ENCODE measurements around the gene SEPTIN12.
"Not testable (repeated sequence)": the region's sequence is repeated elsewhere in the genome, so short reads cannot be mapped to it uniquely, and the experiment has no call there.

SEPTIN12 gene

DNA sequence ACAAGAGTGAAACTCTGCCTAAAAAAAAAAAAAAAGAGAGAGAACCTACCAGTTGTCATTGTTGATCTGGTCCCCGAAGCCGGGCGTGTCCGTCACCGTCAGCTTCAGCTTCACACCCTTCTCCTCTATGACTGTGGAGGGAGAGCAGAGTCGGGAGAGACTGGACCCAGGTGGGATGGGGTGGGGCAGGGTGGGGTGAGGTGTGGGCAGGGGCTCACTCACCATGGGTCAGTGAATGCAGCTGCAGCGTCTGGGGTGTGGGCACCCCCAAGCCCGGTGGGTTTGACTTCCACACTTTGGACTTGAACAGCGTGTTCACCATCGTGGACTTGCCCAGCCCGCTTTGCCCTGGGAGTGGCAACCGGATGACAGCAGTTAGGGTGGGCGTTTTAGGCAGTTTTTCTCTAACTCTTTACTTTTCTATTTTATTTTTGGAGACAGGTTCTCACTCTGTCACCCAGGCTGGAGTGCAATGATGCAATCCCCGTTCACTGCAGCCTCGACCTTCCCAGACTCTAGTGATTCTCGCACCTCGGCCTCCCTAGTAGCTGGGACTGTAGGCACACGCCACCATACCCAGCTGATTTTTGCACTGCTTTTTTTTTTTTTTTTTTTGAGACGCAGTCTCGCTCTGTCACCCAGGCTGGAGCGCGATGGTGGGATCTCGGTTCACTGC is 2.2 kb downstream of the SEPTIN12 start:
- TF ChIP-seq GATA1 (IDR thresholded peaks at IDR 0.05; ENCODE audit: low read depth, low read length) (no peak), POLR2A (IDR thresholded peaks at IDR 0.05; ENCODE audit: low read length) (no peak)
- DNase-seq: no peak

DNA sequence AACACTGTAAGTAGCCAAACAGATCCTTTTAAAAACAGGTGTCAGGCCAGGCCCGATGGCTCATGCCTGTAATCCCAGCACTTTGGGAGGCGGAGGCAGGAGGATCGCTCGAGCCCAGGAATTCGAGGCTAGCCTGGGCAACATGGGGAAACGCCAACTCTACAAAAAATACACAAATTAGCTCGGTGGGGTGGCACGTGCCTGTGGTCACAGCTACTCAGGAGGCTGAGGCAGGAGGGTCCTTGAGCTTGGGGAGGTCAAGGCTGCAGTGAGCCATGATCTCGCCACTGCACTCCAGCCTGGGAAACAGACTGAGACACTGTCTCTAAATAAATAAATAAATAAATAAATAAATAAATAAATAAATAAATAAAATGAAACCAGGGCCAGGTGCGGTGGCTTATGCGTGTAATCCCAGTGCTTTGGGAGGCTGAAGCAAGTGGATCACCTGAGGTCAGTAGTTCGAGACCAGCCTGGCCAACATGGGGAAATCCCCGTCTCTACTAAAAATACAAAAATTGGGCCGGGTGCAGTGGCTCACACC is 3.6 kb downstream of the SEPTIN12 start:
- DNase-seq: not testable (repeated sequence)

DNA sequence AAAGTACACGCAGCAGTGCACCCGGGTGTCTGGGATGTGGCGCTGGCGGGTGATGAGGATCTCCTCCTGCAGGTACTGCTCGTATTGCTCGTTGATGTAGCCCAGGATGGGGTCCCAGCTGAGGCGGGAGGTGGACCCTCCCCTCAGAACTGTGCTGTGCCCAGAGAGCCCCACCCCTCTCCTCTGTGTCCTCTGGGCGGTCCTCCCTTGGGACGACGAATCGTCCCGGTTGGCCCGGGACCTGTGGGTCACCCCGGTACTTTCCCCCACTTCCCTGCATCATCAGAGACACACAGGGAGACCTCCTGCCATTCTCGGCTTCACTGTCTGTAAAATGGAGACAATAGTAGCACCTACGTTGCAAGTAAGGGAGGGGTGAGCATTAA is 4.2 kb downstream of the SEPTIN12 start:
- TF ChIP-seq GATA1 (IDR thresholded peaks at IDR 0.05; ENCODE audit: low read depth, low read length) (no peak), POLR2A (IDR thresholded peaks at IDR 0.05; ENCODE audit: low read length) (no peak)
- DNase-seq: no peak

DNA sequence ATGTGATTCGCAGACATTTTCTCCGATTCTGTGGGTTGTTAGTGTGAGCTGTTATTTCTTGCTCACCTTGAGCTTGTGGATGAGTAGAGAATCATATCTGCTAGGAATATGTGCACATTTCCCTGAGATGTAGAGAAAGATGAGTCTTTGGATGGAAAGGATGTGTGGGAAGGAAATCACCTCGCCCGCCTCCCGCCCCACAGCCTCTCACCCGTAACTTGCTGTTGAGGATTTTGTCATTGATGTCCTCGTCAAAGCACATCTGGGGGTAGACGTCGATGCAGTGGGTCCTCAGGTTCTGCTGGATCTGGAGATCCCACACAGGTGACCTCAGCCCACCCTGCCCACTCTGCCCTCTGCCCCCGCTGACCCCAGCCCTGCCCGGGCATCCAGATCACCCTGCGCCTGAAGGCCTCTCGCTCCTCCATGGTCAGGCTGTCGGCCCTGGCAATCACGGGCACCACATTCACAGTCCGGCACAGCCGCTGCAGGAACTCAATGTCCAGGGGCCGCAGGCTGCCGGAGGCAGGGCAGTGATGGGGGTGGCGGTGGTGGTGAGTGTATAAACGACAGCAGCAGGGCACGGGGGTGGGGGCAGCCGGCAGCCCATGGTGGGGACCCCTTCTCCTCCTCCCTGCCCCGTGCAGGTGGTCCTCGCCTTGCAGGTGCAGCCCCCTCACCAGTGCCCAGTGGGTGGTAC is 4.7 kb downstream of the SEPTIN12 start:
- TF ChIP-seq POLR2A (IDR thresholded peaks at IDR 0.05; ENCODE audit: low read length) (no peak), GATA1 (IDR thresholded peaks at IDR 0.05; ENCODE audit: low read depth, low read length) (no peak)
- no peak for DNase-seq

DNA sequence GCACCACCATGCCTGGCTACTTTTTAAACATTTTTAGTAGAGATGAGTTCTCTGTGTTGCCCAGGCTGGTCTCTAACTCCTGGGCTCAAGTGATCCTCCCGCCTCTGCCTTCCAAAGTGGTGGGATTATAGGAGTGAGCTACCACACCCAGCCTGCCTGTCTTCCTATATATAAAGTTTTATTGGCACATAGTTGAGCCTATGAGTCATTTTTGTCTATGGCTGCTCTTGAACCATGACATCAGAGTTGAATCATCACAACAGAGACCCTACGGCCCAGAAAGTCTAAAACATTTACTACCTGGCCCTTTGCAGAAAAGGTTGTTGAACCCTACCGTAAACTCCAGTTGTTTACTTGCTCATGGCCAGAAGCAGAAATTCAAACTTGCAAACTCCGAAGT is 7.9 kb downstream of the SEPTIN12 start:
- no peak for TF ChIP-seq POLR2A (IDR thresholded peaks at IDR 0.05; ENCODE audit: low read length)
- no peak for TF ChIP-seq GATA1 (IDR thresholded peaks at IDR 0.05; ENCODE audit: low read depth, low read length)
- DNase-seq: no peak

DNA sequence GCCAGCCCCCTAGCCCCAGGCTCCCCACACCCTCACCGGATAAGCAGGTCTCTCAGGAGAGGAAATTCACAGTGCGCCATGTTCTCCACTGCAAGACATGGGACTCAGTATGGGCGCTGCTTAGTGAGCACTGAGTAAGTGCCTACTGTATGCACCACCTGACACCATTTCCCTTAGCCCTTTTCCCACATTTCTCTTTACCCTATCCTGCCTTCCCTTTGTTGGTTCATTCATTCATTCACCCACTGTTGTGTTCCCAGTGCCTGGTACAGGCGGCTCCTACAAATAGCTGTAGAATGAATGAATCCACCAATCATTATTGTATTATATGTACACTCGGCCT is 10.1 kb downstream of the SEPTIN12 start:
- TF ChIP-seq POLR2A (IDR thresholded peaks at IDR 0.05; ENCODE audit: low read length) (no peak), GATA1 (IDR thresholded peaks at IDR 0.05; ENCODE audit: low read depth, low read length) (no peak)
- DNase-seq: no peak

DNA sequence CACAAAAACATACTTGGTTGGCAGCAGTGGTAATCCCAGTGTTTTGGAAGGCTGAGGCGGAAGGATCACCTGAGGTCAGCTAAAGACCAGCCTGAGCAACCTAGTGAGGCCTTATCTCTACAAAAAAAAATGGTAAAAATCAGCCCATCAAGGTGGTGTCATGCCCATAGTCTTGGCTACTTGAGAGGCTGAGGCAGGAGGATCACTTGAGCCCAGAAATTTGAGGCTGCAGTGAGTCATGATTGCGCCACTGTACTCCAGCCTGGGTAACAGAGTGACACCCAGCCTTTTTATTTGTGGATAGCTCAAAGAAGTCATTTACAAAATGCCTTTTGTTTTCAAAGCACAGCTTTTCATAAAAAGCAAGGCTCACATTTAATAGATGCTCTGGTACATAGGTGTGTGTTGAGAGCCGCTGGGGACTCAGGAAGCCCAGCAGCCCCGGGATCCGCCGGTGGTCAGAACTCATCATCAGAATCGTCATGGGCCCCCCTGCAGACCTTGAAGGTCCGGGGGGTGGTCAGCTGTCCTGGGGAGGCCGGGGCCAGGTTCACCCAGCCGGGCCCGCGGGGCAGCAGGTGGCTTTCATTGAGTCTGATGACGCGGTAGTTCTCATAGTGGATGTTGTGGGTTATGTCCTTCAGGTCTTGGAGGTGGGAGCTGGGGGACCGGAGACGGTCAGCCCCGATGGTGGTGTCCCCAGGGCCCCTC is 10.7 kb downstream of the SEPTIN12 start:
- TF ChIP-seq GATA1 (IDR thresholded peaks at IDR 0.05; ENCODE audit: low read depth, low read length) (no peak), POLR2A (IDR thresholded peaks at IDR 0.05; ENCODE audit: low read length) (no peak)
- no peak for DNase-seq

DNA sequence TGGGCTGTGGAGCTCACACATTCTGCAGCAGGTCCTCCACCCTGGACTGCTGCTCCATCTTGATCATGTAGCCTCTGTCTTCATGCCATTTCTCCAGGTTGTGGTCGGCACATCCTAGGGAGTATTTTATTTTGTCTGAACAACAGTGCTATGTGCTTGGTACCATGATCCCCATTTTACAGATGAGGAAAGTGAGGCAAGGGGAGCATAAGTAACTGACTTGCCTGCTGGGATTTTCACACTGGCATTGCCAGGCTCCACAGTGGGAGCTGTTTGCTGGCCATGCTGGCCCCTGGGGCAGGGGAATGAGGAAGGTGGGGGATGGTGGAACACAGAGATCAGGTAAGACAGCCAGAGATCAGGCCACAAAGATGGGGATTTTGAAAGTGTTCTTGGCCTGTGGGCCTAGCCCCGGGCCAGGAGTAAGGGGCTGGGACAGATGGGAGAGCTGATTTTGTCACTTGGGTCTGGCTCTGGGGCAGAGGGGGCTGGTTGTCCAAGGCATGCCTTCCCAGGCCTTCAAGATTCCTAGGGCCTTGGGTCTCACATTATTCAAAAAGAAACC is 11.9 kb downstream of the SEPTIN12 start:
- TF ChIP-seq GATA1 (IDR thresholded peaks at IDR 0.05; ENCODE audit: low read depth, low read length): no peak
- no peak for TF ChIP-seq POLR2A (IDR thresholded peaks at IDR 0.05; ENCODE audit: low read length)
- DNase-seq: no peak

DNA sequence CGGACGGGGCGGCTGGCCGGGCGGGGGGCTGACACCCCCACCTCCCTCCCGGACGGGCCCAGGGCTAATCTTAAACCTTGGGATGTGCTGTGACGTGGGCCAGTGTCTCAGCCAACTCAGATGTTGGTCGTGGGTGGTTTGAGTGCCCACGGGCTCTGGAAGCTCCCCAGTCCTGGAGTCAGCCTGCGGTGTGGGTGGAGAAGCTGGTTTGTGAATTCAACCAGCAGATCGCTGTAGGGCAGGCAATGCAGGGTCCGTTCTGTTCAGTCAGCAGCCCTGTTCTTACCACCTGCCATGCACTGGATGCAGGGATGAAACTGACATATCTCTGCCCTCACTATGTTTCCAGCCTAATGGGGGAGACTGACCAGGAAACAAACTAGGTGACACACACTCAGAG is 13.1 kb downstream of the SEPTIN12 start:
- no peak for TF ChIP-seq GATA1 (IDR thresholded peaks at IDR 0.05; ENCODE audit: low read depth, low read length)
- no peak for TF ChIP-seq POLR2A (IDR thresholded peaks at IDR 0.05; ENCODE audit: low read length)
- no peak for DNase-seq

DNA sequence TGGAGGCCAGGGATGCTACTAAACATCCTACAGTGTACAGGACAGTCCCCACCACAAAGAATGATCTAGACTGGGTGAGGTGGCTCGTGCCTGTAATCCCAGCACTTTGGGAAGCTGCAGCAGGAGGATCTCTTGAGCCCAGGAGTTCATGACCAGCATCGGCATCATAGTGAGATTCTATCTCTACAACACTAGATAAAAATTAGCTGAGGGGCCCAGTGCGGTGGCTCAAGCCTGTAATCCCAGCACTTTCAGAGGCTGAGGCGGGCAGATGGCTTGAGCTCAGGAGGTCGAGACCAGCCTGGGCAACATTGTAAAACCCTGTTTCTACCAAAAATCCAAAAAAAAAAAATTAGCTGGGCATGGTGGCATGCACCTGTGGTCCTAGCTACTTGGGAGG is 15.8 kb downstream of the SEPTIN12 start:
- TF ChIP-seq POLR2A (IDR thresholded peaks at IDR 0.05; ENCODE audit: low read length): no peak
- no peak for TF ChIP-seq GATA1 (IDR thresholded peaks at IDR 0.05; ENCODE audit: low read depth, low read length)
- no peak for DNase-seq

DNA sequence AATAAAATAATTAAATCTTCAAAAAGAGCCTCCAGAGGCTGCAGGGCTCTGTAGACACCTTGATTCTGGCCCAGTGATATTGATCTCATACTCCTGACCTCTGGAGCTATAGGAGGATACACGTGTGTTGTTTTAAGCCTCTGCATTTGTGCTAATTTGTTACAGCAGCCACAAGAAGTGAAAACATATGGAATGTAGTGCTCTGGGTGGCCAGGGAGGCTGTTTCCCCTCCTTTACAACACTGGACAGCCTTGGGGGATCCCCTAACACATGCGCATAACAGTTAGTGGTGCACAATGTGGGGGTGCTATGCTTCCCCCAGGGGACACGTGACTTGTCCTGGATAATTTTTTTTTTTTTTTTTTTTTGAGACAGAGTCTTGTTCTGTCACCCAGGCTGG is 16.5 kb downstream of the SEPTIN12 start:
- no peak for DNase-seq
- TF ChIP-seq GATA1 (IDR thresholded peaks at IDR 0.05; ENCODE audit: low read depth, low read length): no peak
- no peak for TF ChIP-seq POLR2A (IDR thresholded peaks at IDR 0.05; ENCODE audit: low read length)

DNA sequence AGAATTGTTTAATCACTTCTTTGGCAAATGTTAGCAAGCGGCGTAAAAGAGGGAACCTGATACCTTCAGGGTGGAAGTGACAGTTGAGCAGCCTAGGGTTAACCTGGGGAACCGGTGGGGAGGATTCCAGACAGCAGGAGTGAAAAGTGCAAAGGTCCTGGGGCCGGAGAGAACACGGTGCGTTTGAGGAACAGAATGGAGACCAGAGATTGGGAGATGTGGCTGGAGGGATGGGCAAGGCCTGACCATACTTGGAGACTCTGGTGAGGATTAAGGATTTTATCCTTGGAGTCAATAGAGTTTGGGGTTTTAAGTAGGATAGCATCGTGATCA is 18.9 kb downstream of the SEPTIN12 start:
- DNase-seq: no peak
- no peak for TF ChIP-seq GATA1 (IDR thresholded peaks at IDR 0.05; ENCODE audit: low read depth, low read length)
- TF ChIP-seq POLR2A (IDR thresholded peaks at IDR 0.05; ENCODE audit: low read length): no peak

DNA sequence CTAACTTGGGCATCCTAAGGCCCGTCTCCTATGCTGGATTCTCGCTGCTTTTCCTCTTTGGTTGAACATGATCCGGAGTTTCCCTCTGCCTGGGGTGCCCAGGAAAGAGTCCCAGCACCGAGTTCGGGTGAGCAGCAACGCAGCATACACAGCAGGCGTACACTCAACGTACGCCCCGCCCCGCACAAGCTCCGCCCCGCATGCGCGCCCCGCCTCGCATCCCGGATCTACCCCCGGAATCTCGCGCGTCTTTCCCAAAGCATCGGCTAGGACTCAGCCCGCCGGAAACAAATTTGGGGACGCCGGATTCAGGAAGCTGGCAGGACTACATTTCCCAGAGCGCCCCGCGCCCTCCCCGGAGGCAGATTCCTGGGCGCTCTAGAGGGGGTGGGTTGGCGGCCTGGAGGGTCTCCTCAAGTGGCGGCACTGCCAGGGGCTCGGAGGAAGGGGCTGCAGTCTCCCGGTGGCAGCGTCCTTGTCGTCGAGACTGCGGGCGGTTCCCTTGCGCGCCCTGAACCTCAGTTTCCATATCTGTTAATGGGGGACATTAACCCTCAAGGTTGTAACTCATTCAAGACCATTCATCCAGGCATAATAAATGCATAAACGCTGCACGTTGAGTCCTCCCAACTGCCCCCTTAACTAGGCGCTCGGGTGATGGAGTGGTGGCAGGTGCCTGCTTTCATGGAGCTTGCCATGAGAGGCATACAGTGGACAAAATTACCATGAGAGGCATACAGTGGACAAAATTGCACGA is 19.4 kb downstream of the SEPTIN12 start:
- peak; percentile 92 for DNase-seq
- TF ChIP-seq GATA1 (IDR thresholded peaks at IDR 0.05; ENCODE audit: low read depth, low read length): no peak
- peak; percentile 55 for TF ChIP-seq POLR2A (IDR thresholded peaks at IDR 0.05; ENCODE audit: low read length)

All from erythroblast (primary cell).